Rectal smooth muscle tissue (tissue), 1 donor: Measurements from ENCODE around the gene DYRK3.
"Not testable (repeated sequence)": the region's sequence is repeated elsewhere in the genome, so short reads cannot be mapped to it uniquely, and the experiment has no call there.

Source experiments
- H3K27ac ChIP-seq: one replicate; pipeline ENCODE4 v1.7.0; 2013; ENCODE audit warnings: low read depth, low read length, inconsistent platforms
- H3K27me3 ChIP-seq: one replicate; pipeline ENCODE4 v1.7.0; 2013; ENCODE audit warnings: low read length; ENCODE audit not compliant: control insufficient read depth, insufficient read depth
- H3K36me3 ChIP-seq: one replicate; pipeline ENCODE4 v1.7.0; 2013; ENCODE audit warnings: low read length; ENCODE audit not compliant: control insufficient read depth, insufficient read depth
- H3K4me1 ChIP-seq: one replicate; pipeline ENCODE4 v1.7.0; 2013; ENCODE audit warnings: low read length; ENCODE audit not compliant: control insufficient read depth, insufficient read depth
- H3K4me3 ChIP-seq: one replicate; pipeline ENCODE4 v1.7.0; 2013; ENCODE audit warnings: low read length
- H3K9ac ChIP-seq: one replicate; pipeline ENCODE4 v1.7.0; 2013; ENCODE audit warnings: low read length

The DYRK3 gene

GRCh38 chr1:206636671-206637070 is 1.3 kb downstream of the DYRK3 start:
- Histone ChIP-seq H3K27ac (no peak overlapping the region), H3K4me3 (no peak overlapping the region), H3K36me3 (no peaks in the 10 kb centered on the region), H3K27me3 (no peaks in the 10 kb centered on the region), H3K4me1 (peaks cover 12% of the 10 kb centered on the region), H3K9ac (no peak overlapping the region)

GRCh38 chr1:206637605-206638004 is 2.3 kb downstream of the DYRK3 start:
- Histone ChIP-seq H3K9ac (no peak overlapping the region), H3K4me1 (peaks cover 12% of the 10 kb centered on the region), H3K4me3 (no peak overlapping the region), H3K27me3 (no peaks in the 10 kb centered on the region), H3K27ac (no peak overlapping the region), H3K36me3 (no peaks in the 10 kb centered on the region)

GRCh38 chr1:206642074-206642473 is 6.7 kb downstream of the DYRK3 start:
- H3K4me3 ChIP-seq, H3K27me3 ChIP-seq, H3K36me3 ChIP-seq, H3K4me1 ChIP-seq, H3K27ac ChIP-seq, H3K9ac ChIP-seq: not testable (repeated sequence)

GRCh38 chr1:206643118-206643698 is 7.9 kb downstream of the DYRK3 start:
- no peaks in the 10 kb centered on the region for H3K36me3 ChIP-seq
- no peaks in the 10 kb centered on the region for H3K4me1 ChIP-seq
- H3K27ac ChIP-seq, result no peak overlapping the region
- H3K27me3 ChIP-seq, result no peaks in the 10 kb centered on the region
- no peak overlapping the region for H3K4me3 ChIP-seq
- no peak overlapping the region for H3K9ac ChIP-seq

GRCh38 chr1:206646504-206646903 is 11.2 kb downstream of the DYRK3 start:
- no peaks in the 10 kb centered on the region for H3K36me3 ChIP-seq
- no peak overlapping the region for H3K4me3 ChIP-seq
- no peak overlapping the region for H3K9ac ChIP-seq
- no peak overlapping the region for H3K27ac ChIP-seq
- no peaks in the 10 kb centered on the region for H3K4me1 ChIP-seq
- H3K27me3 ChIP-seq, result no peaks in the 10 kb centered on the region

GRCh38 chr1:206647224-206647623 is 11.9 kb downstream of the DYRK3 start:
- Histone ChIP-seq H3K9ac (no peak overlapping the region), H3K27me3 (no peaks in the 10 kb centered on the region), H3K4me1 (no peaks in the 10 kb centered on the region), H3K27ac (no peak overlapping the region), H3K36me3 (no peaks in the 10 kb centered on the region), H3K4me3 (no peak overlapping the region)

GRCh38 chr1:206649261-206649921 is 14.1 kb downstream of the DYRK3 start:
- Histone ChIP-seq H3K4me1 (no peaks in the 10 kb centered on the region), H3K27me3 (no peaks in the 10 kb centered on the region), H3K36me3 (no peaks in the 10 kb centered on the region), H3K4me3 (no peak overlapping the region), H3K9ac (no peak overlapping the region), H3K27ac (no peak overlapping the region)

GRCh38 chr1:206651014-206651413 is 15.7 kb downstream of the DYRK3 start:
- H3K4me3 ChIP-seq, result no peak overlapping the region
- H3K36me3 ChIP-seq, result no peaks in the 10 kb centered on the region
- H3K27ac ChIP-seq, result no peak overlapping the region
- no peak overlapping the region for H3K9ac ChIP-seq
- no peaks in the 10 kb centered on the region for H3K4me1 ChIP-seq
- H3K27me3 ChIP-seq, result no peaks in the 10 kb centered on the region

- Histone ChIP-seq H3K36me3 (no peaks in the 10 kb centered on the region), H3K27ac (no peak overlapping the region), H3K4me1 (no peaks in the 10 kb centered on the region), H3K9ac (no peak overlapping the region), H3K27me3 (no peaks in the 10 kb centered on the region), H3K4me3 (no peak overlapping the region)
Measured at GRCh38 chr1:206651958-206652890, 16.9 kb downstream of the DYRK3 start.

- H3K9ac ChIP-seq, result no peak overlapping the region
- H3K4me3 ChIP-seq, result no peak overlapping the region
- no peak overlapping the region for H3K27ac ChIP-seq
- H3K4me1 ChIP-seq, result no peaks in the 10 kb centered on the region
- peaks cover 3% of the 10 kb centered on the region for H3K27me3 ChIP-seq
- no peaks in the 10 kb centered on the region for H3K36me3 ChIP-seq
Measured at GRCh38 chr1:206653715-206654459, 18.6 kb downstream of the DYRK3 start.

GRCh38 chr1:206654828-206655227 is 19.5 kb downstream of the DYRK3 start:
- Histone ChIP-seq H3K27me3 (peaks cover 3% of the 10 kb centered on the region), H3K4me3 (no peak overlapping the region), H3K4me1 (no peaks in the 10 kb centered on the region), H3K27ac (no peak overlapping the region), H3K9ac (no peak overlapping the region), H3K36me3 (no peaks in the 10 kb centered on the region)

GRCh38 chr1:206655471-206655882 is 20.1 kb downstream of the DYRK3 start:
- H3K4me1 ChIP-seq, result no peaks in the 10 kb centered on the region

More at GRCh38 chr1:206655471-206655882, 20.1 kb downstream of the DYRK3 start:
- Histone ChIP-seq H3K27ac (no peak overlapping the region), H3K27me3 (peaks cover 3% of the 10 kb centered on the region), H3K4me3 (no peak overlapping the region), H3K36me3 (no peaks in the 10 kb centered on the region), H3K9ac (no peak overlapping the region)
